ENCODE measurements around the gene CCBE1. TPM values are rescaled to one million over a fixed set of nuclear protein-coding genes. Genes with fewer than 3 reads are reported as not detected.

The CCBE1 gene
- polyA plus RNA-seq, 1 donor from 2014 or later = 0.19 TPM

- Histone ChIP-seq H3K9me3 (ENCODE audit: low read length) (no peaks in the 10 kb centered on the region), H2AFZ (ENCODE audit: low read depth, low read length) (no peak overlapping the region), H3K27ac (ENCODE audit: low read length) (no peak overlapping the region), H3K27me3 (ENCODE audit: insufficient read depth, low read depth, low read length) (no peaks in the 10 kb centered on the region), H3K9ac (ENCODE audit: low read length) (no peak overlapping the region), H3K9me2 (ENCODE audit: insufficient read depth, low read length) (no peaks in the 10 kb centered on the region), H3K4me2 (ENCODE audit: low read length) (no peak overlapping the region), H3K36me3 (ENCODE audit: insufficient read depth, low read length) (no peaks in the 10 kb centered on the region), H3F3A (ENCODE audit: insufficient read depth, low read length, poor library complexity, severe bottlenecking) (no peaks in the 10 kb centered on the region), H3K4me3 (ENCODE audit: low read length) (no peak overlapping the region), H3K79me2 (replicated peaks; ENCODE audit: insufficient read depth, low read length) (no peaks in the 10 kb centered on the region), H4K20me1 (ENCODE audit: insufficient read depth) (no peaks in the 10 kb centered on the region)
- no peak for TF ChIP-seq MXI1 (conservative IDR thresholded peaks at IDR 0.05; ENCODE audit: poor library complexity, severe bottlenecking)
- no peak for TF ChIP-seq REST (IDR thresholded peaks at IDR 0.05; ENCODE audit: borderline replicate concordance)
- TF ChIP-seq CTCF (IDR thresholded peaks at IDR 0.05; ENCODE audit: poor library complexity, severe bottlenecking) = no peak
- no peak for TF ChIP-seq EZH2 (IDR thresholded peaks at IDR 0.05; ENCODE audit: borderline replicate concordance, insufficient read depth, low read length, poor library complexity, severe bottlenecking)
- TF ChIP-seq SMC3 (conservative IDR thresholded peaks at IDR 0.05; ENCODE audit: poor library complexity) = no peak
- no peak for TF ChIP-seq TAF1 (IDR thresholded peaks at IDR 0.05; ENCODE audit: low read depth)
- no peak for TF ChIP-seq EP300 (conservative IDR thresholded peaks at IDR 0.05; ENCODE audit: poor library complexity, severe bottlenecking)
- TF ChIP-seq POLR2AphosphoS5 (IDR thresholded peaks at IDR 0.05) = no peak
- TF ChIP-seq RAD21 (conservative IDR thresholded peaks at IDR 0.05) = no peak
Measured at GRCh38 chr18:59573962-59574361, 123.3 kb downstream of the CCBE1 start.

GRCh38 chr18:59571902-59572301 is 125.3 kb downstream of the CCBE1 start:
- H3F3A ChIP-seq (ENCODE audit: insufficient read depth, low read length, poor library complexity, severe bottlenecking) = no peaks in the 10 kb centered on the region
- H3K27ac ChIP-seq (ENCODE audit: low read length) = no peak overlapping the region
- H3K36me3 ChIP-seq (ENCODE audit: insufficient read depth, low read length) = no peaks in the 10 kb centered on the region
- no peak overlapping the region for H3K4me2 ChIP-seq (ENCODE audit: low read length)
- H2AFZ ChIP-seq (ENCODE audit: low read depth, low read length) = no peak overlapping the region
- TF ChIP-seq EP300 (conservative IDR thresholded peaks at IDR 0.05; ENCODE audit: poor library complexity, severe bottlenecking) (peak; percentile 90), POLR2AphosphoS5 (IDR thresholded peaks at IDR 0.05) (peak; percentile 47), MXI1 (conservative IDR thresholded peaks at IDR 0.05; ENCODE audit: poor library complexity, severe bottlenecking) (no peak)
- no peaks in the 10 kb centered on the region for H4K20me1 ChIP-seq (ENCODE audit: insufficient read depth)
- H3K79me2 ChIP-seq (replicated peaks; ENCODE audit: insufficient read depth, low read length) = no peaks in the 10 kb centered on the region
- H3K9ac ChIP-seq (ENCODE audit: low read length) = no peak overlapping the region
- no peaks in the 10 kb centered on the region for H3K27me3 ChIP-seq (ENCODE audit: insufficient read depth, low read depth, low read length)
- no peaks in the 10 kb centered on the region for H3K9me2 ChIP-seq (ENCODE audit: insufficient read depth, low read length)
- no peak overlapping the region for H3K4me3 ChIP-seq (ENCODE audit: low read length)
- H3K9me3 ChIP-seq (ENCODE audit: low read length) = no peaks in the 10 kb centered on the region

GRCh38 chr18:59570796-59571195 is 126.4 kb downstream of the CCBE1 start:
- no peaks in the 10 kb centered on the region for H3K27me3 ChIP-seq (ENCODE audit: insufficient read depth, low read depth, low read length)
- H3K36me3 ChIP-seq (ENCODE audit: insufficient read depth, low read length) = no peaks in the 10 kb centered on the region
- no peaks in the 10 kb centered on the region for H3K79me2 ChIP-seq (replicated peaks; ENCODE audit: insufficient read depth, low read length)
- no peak overlapping the region for H3K4me2 ChIP-seq (ENCODE audit: low read length)
- H4K20me1 ChIP-seq (ENCODE audit: insufficient read depth) = no peaks in the 10 kb centered on the region
- no peaks in the 10 kb centered on the region for H3K9me2 ChIP-seq (ENCODE audit: insufficient read depth, low read length)
- no peak for TF ChIP-seq EZH2 (IDR thresholded peaks at IDR 0.05; ENCODE audit: borderline replicate concordance, insufficient read depth, low read length, poor library complexity, severe bottlenecking)
- TF ChIP-seq EP300 (conservative IDR thresholded peaks at IDR 0.05; ENCODE audit: poor library complexity, severe bottlenecking) = no peak
- no peak for TF ChIP-seq MXI1 (conservative IDR thresholded peaks at IDR 0.05; ENCODE audit: poor library complexity, severe bottlenecking)
- no peak for TF ChIP-seq CTCF (IDR thresholded peaks at IDR 0.05; ENCODE audit: poor library complexity, severe bottlenecking)
- no peak for TF ChIP-seq REST (IDR thresholded peaks at IDR 0.05; ENCODE audit: borderline replicate concordance)
- no peak for TF ChIP-seq RAD21 (conservative IDR thresholded peaks at IDR 0.05)
- TF ChIP-seq TAF1 (IDR thresholded peaks at IDR 0.05; ENCODE audit: low read depth) = no peak
- no peak overlapping the region for H3K4me3 ChIP-seq (ENCODE audit: low read length)
- no peak overlapping the region for H2AFZ ChIP-seq (ENCODE audit: low read depth, low read length)
- no peak overlapping the region for H3K27ac ChIP-seq (ENCODE audit: low read length)
- H3K9ac ChIP-seq (ENCODE audit: low read length) = no peak overlapping the region
- no peaks in the 10 kb centered on the region for H3F3A ChIP-seq (ENCODE audit: insufficient read depth, low read length, poor library complexity, severe bottlenecking)
- H3K9me3 ChIP-seq (ENCODE audit: low read length) = no peaks in the 10 kb centered on the region
